ENCODE measurements around the gene SEMA5A. TPM values are rescaled to one million over a fixed set of nuclear protein-coding genes. Genes with fewer than 3 reads are reported as not detected.

SEMA5A gene
- total RNA-seq, 3 donors from 2014 or later, result 3.0 to 35.4 (median 25.9) TPM

DNA sequence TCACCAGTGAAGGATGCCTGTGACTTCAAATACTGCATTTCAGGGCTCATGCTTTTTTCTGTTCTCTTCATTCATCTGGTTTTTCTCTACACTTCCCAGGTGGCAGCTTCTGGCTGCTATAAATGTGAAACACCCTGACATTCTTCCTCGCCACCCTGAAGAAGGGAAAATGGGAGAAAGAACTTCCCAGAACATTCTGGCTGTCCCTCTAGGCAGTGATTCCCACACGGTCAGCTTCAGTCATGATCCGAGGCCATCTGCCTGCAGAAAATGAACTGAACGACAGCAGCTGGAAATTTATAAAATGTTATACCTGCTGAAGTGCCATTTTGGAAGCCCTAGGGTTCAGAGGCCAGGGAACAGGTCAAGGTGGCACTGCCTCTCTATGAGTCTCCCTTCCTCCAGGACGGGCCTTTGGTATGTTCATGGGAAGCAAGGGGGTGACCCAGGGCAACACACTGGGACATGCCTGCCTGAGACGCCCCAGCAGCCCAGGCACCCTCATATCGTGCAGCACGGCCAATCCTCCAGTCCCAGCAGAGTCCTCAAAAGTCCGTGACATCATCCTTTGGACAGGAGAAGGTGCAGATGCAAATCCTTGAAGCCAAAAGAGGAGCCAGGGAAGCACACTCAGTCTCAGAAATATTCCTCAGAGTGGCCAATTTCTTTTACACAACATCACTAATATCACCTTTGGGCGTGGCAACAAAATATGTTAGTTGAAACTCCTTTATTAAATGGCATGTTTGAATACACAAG lies 107.1 kb downstream of the SEMA5A start:
- Histone ChIP-seq H3K27ac (no peak overlapping the region), H3K4me3 (no peak overlapping the region), H3K4me1 (no peaks in the 10 kb centered on the region), H3K36me3 (no peaks in the 10 kb centered on the region), H3K27me3 (no peaks in the 10 kb centered on the region), H3K9me3 (no peaks in the 10 kb centered on the region)
- intact Hi-C loops (cut with DNase I; ENCODE audit: low total_unique reads), result no loop called here
- DNase-seq (ENCODE audit: low spot score in 2 of 2), result no peak
- TF ChIP-seq, protein P1, sequence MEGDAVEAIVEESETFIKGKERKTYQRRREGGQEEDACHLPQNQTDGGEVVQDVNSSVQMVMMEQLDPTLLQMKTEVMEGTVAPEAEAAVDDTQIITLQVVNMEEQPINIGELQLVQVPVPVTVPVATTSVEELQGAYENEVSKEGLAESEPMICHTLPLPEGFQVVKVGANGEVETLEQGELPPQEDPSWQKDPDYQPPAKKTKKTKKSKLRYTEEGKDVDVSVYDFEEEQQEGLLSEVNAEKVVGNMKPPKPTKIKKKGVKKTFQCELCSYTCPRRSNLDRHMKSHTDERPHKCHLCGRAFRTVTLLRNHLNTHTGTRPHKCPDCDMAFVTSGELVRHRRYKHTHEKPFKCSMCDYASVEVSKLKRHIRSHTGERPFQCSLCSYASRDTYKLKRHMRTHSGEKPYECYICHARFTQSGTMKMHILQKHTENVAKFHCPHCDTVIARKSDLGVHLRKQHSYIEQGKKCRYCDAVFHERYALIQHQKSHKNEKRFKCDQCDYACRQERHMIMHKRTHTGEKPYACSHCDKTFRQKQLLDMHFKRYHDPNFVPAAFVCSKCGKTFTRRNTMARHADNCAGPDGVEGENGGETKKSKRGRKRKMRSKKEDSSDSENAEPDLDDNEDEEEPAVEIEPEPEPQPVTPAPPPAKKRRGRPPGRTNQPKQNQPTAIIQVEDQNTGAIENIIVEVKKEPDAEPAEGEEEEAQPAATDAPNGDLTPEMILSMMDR (IDR thresholded peaks at IDR 0.05), result no peak
- no peak for TF ChIP-seq POLR2A (IDR thresholded peaks at IDR 0.05)
- TF ChIP-seq POLR2AphosphoS5 (IDR thresholded peaks at IDR 0.05), result no peak

DNA sequence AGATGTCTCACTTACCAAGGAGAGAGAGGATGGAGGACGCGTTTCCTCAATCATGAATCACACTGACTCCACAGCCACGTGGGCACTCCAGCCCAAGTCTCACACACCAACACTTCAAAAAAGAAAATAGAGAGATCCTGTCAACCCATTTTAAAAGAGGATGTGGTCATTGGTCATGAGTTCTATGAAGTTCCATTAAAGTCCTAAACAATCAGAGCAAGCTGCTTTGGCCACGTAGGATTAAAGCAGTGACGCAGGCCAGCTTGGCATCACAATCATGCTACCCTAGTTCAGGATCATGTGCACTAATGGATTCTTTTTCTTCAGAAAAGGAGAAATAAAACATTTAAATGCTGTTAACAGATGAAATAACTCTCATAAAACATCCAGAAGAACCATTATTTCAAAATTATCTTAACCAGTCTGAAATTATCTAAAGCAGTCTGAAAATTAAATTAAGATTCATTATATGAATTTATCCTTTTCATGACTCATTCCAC lies 108.1 kb downstream of the SEMA5A start:
- intact Hi-C loops (cut with DNase I; ENCODE audit: low total_unique reads), result no loop called here
- Histone ChIP-seq H3K4me3 (no peak overlapping the region), H3K36me3 (no peaks in the 10 kb centered on the region), H3K27me3 (no peaks in the 10 kb centered on the region), H3K27ac (no peak overlapping the region), H3K9me3 (no peaks in the 10 kb centered on the region), H3K4me1 (no peaks in the 10 kb centered on the region)
- TF ChIP-seq, protein P1 (IDR thresholded peaks at IDR 0.05), result no peak
- no peak for TF ChIP-seq POLR2AphosphoS5 (IDR thresholded peaks at IDR 0.05)
- TF ChIP-seq POLR2A (IDR thresholded peaks at IDR 0.05), result no peak
- no peak for DNase-seq (ENCODE audit: low spot score in 2 of 2)

DNA sequence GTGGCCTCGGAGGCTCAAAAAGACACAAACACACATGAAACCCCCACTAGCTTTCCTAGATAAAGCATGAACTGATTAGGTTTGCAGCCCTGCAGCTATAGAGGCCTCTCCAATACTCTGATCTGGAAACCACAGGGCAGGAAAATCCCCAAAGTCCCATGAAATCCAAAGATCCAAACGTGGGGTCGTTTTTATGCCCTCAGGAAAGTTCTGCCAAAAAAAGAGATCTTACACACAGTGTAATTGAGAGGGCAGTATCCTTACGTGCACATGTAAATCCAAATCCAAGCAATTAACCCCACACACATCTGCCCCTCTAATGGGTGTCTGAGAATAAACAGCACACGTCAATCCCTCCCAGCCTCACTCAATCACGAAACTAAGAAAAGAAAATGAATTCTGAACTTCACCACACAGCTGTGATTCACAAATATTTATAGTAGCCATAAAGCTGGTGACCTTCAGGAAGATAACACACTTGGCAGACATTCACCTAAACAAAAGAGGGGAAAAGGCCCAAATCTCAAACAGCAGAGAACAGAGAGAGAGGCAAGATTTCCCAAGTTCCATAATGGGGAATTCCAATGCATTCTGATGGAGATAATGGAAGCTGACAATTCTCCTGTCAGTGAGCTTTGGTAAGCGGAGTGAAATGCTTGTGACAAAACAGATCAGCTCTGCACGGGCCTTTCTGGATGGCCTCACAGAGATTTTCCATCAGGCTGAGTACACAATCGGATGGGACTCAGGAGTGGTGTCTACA lies 114.2 kb downstream of the SEMA5A start:
- intact Hi-C loops (cut with DNase I; ENCODE audit: low total_unique reads), result no loop called here
- Histone ChIP-seq H3K36me3 (no peaks in the 10 kb centered on the region), H3K9me3 (no peaks in the 10 kb centered on the region), H3K27me3 (no peaks in the 10 kb centered on the region), H3K4me3 (no peak overlapping the region), H3K27ac (peak overlapping the region in 1 of 2 donors; percentile 4), H3K4me1 (no peaks in the 10 kb centered on the region)
- no peak for DNase-seq (ENCODE audit: low spot score in 2 of 2)
- TF ChIP-seq, protein P1 (IDR thresholded peaks at IDR 0.05), result no peak
- TF ChIP-seq POLR2A (IDR thresholded peaks at IDR 0.05) (no peak), POLR2AphosphoS5 (IDR thresholded peaks at IDR 0.05) (no peak)

DNA sequence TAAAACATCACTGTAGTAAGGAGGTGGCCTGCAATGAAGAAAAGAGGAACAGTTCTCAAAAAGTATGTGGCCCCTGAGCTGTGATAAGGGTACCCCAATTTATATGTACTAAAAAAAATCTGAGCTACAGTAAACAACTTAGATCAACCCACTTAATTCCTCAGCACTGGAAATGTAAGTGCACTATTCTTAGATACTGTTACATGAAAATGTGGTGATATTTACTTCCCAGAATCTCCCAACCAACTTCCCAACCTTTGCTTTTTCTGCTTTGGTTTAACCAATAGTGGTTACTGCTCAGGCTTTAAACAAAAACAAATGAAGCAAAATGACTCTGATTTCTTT lies 114.8 kb downstream of the SEMA5A start:
- H3K36me3 ChIP-seq, result no peaks in the 10 kb centered on the region
- intact Hi-C loops (cut with DNase I; ENCODE audit: low total_unique reads), result no loop called here
- no peak for TF ChIP-seq POLR2AphosphoS5 (IDR thresholded peaks at IDR 0.05)
- no peak for TF ChIP-seq POLR2A (IDR thresholded peaks at IDR 0.05)
- TF ChIP-seq, protein P1 (IDR thresholded peaks at IDR 0.05), result no peak
- no peaks in the 10 kb centered on the region for H3K9me3 ChIP-seq
- H3K27ac ChIP-seq, result peak overlapping the region in 1 of 2 donors; percentile 4
- H3K27me3 ChIP-seq, result no peaks in the 10 kb centered on the region
- H3K4me3 ChIP-seq, result no peak overlapping the region
- no peaks in the 10 kb centered on the region for H3K4me1 ChIP-seq
- no peak for DNase-seq (ENCODE audit: low spot score in 2 of 2)

DNA sequence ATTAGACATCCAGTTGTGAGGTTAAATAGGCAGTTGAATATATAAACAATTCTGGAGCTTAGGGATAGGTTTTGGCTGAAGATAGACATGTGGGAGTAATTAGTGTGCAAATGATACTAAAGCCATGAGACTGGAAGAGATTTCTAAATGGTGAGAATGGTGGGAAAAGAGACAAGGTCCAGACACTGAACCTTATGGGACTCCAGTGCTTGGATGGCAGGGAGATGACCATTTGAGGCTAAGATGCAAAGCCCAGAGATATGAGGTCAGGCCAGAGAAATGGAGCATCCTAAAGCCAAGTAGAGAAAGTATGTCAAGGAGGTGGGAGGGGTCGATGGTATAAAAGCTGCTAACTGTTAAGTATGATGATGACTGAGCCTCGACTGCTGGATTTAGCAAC lies 115.6 kb downstream of the SEMA5A start:
- TF ChIP-seq POLR2AphosphoS5 (IDR thresholded peaks at IDR 0.05) (no peak), POLR2A (IDR thresholded peaks at IDR 0.05) (no peak)
- TF ChIP-seq, protein P1 (IDR thresholded peaks at IDR 0.05), result no peak
- Histone ChIP-seq H3K9me3 (no peaks in the 10 kb centered on the region), H3K27me3 (no peaks in the 10 kb centered on the region), H3K36me3 (no peaks in the 10 kb centered on the region), H3K4me1 (no peaks in the 10 kb centered on the region), H3K27ac (no peak overlapping the region), H3K4me3 (no peak overlapping the region)
- intact Hi-C loops (cut with DNase I; ENCODE audit: low total_unique reads), result no loop called here
- DNase-seq (ENCODE audit: low spot score in 2 of 2), result no peak

All from breast epithelium (tissue), 4 donors.